Right lobe of liver (tissue), 6 donors: ENCODE measurements around the gene DHX30. TPM values are rescaled to one million over a fixed set of nuclear protein-coding genes. Genes with fewer than 3 reads are reported as not detected.

Source experiments
- ATAC-seq, 4 donors: fragments of 200-7000 bp; cut with Tn5 transposase; one replicate each; pipeline ENCODE4 v1.9.1; 2020; ENCODE audit warnings: mild to moderate bottlenecking in 4 of 4, moderate library complexity in 4 of 4
- DNase-seq, 3 donors: peaks; one replicate each; pipeline ENCODE4 v3.0.0-alpha.2; 2020
- H3K27ac ChIP-seq, 3 donors: fragments of 200-600 bp; one replicate each; pipeline ENCODE4 v1.8.0; 2022
- H3K27me3 ChIP-seq, 2 donors: fragments of 200-600 bp; one replicate each; pipeline ENCODE4 v1.8.0; 2022
- H3K36me3 ChIP-seq, 4 donors: fragments of 200-600 bp; sonication (generic) in 1 of 4; one replicate each; pipeline versions ENCODE4 v1.5.1 to v1.8.0; 2017 to 2022; ENCODE audit warnings: control low read depth in 1 of 4
- H3K4me1 ChIP-seq, 4 donors: fragments of 200-600 bp; sonication (generic) in 1 of 4; one replicate each; pipeline versions ENCODE4 v1.5.1 to v1.8.0; 2017 to 2022; ENCODE audit warnings: control low read depth in 1 of 4
- H3K4me3 ChIP-seq, 3 donors: fragments of 200-600 bp; one replicate each; pipeline ENCODE4 v1.8.0; 2022
- H3K9me3 ChIP-seq, 4 donors: fragments of 200-600 bp; sonication (generic) in 1 of 4; one replicate each; pipeline versions ENCODE4 v1.5.1 to v1.8.0; 2017 to 2022; ENCODE audit warnings: control low read depth in 1 of 4
- POLR2A ChIP-seq: fragments of 450-650 bp; IDR thresholded peaks from one replicate; pipeline ENCODE4 v1.6.1; 2017; ENCODE audit warnings: antibody characterized with exemption, mild to moderate bottlenecking
- WGBS: methylation state at CpG from one replicate; pipeline ENCODE4 v1.1.6; 2018; ENCODE audit warnings: low coverage, low lambda C conversion rate; ENCODE audit not compliant: insufficient coverage; ENCODE audit errors: missing lambda C conversion rate; 5-methylcytosine and 5-hydroxymethylcytosine counted together
- intact Hi-C, 2 donors: fragments of 100-400 bp; cut with DNase I; formaldehyde crosslinking; loops; one replicate each; pipeline versions ENCODE4 v1.11.2 to v1.14.1; 2022
- total RNA-seq, 6 experiments: library from RNA; depleted of rRNA in 2 of 6; stranded (reverse); fragments of >200 nt in 2 of 6; fragmentation: NEBNext Ultra II Directional in 3 of 6; extraction: Animal tissue kit (Norgen Biotek cat#: 25700) in 3 of 6; gene quantifications; one replicate each; pipeline versions ENCODE4 v1.1.0 to v1.2.4, GENCODE V29; 2016 to 2023
- TF ChIP-seq, protein P1 (sequence below), 4 donors: fragments of 200-600 bp in 3 of 4; fragments of 450-650 bp in 1 of 4; IDR thresholded peaks; one replicate each; pipeline versions ENCODE4 v1.5.1 to v1.8.0; 2016 to 2022; ENCODE audit warnings: antibody characterized with exemption in 4 of 4, mild to moderate bottlenecking in 2 of 4
- donor health status: DM: no; HTN: yes; CAD: no.
- donor health status: DM: no; HTN: no; CAD: no.
- donor health status: DM: no; HTN: no; CAD: no.
- donor health status: DM: no; HTN: yes; CAD: no.
- donor health status: DM: no; HTN: yes; CAD: no.

DHX30 gene
- total RNA-seq, 6 experiments from 2014 or later, result 20.1 to 40.9 (median 28.7) TPM

DNA sequence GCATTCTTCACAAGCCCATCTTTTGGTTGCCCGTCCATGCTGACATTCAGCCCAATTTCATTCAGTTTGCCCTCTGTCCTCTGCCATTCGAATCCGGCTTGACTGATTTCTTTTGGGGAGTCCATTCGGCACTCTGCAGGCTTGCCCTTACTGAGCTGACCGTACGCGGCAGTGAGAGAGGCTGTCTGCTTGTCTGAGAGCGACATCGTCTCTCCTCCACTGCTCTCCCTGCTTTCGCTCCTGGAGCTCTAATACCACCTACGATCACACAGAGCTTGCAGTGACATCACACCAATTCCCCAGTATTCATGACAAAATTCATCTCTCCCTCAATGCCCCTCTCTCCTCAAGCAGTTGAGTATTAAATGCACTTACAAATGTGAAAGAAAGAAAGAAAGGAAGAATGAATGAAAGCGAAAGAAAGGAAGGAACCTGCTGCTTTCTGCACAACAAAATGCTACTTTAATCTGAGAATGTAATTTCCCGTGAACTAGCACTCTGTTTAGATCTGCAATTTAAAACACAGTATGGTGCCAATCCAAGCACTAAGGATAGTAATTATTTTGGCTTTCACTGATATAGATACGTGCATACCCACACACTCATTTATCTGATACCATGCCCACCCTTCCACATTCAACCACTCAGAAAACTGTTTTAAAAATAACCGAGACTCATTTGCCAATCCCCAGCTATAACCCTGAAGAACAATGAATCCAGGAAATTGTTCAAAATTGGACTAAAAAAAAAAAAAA lies 89.5 kb downstream of the DHX30 start:
- Histone ChIP-seq H3K9me3 (no peaks in the 10 kb centered on the region), H3K36me3 (peaks cover 0 to 19% (median 0%) of the 10 kb centered on the region in 4 donors), H3K27ac (no peak overlapping the region), H3K4me1 (no peaks in the 10 kb centered on the region), H3K27me3 (no peaks in the 10 kb centered on the region), H3K4me3 (no peak overlapping the region)
- DNase-seq, result no peak
- no peak for ATAC-seq
- TF ChIP-seq, protein P1, sequence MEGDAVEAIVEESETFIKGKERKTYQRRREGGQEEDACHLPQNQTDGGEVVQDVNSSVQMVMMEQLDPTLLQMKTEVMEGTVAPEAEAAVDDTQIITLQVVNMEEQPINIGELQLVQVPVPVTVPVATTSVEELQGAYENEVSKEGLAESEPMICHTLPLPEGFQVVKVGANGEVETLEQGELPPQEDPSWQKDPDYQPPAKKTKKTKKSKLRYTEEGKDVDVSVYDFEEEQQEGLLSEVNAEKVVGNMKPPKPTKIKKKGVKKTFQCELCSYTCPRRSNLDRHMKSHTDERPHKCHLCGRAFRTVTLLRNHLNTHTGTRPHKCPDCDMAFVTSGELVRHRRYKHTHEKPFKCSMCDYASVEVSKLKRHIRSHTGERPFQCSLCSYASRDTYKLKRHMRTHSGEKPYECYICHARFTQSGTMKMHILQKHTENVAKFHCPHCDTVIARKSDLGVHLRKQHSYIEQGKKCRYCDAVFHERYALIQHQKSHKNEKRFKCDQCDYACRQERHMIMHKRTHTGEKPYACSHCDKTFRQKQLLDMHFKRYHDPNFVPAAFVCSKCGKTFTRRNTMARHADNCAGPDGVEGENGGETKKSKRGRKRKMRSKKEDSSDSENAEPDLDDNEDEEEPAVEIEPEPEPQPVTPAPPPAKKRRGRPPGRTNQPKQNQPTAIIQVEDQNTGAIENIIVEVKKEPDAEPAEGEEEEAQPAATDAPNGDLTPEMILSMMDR (IDR thresholded peaks at IDR 0.05), result no peak
- TF ChIP-seq POLR2A, result no peak
- intact Hi-C loops, result no loop called here
- WGBS, result 95% methylated on average over 13 of the region's 15 CpGs

DNA sequence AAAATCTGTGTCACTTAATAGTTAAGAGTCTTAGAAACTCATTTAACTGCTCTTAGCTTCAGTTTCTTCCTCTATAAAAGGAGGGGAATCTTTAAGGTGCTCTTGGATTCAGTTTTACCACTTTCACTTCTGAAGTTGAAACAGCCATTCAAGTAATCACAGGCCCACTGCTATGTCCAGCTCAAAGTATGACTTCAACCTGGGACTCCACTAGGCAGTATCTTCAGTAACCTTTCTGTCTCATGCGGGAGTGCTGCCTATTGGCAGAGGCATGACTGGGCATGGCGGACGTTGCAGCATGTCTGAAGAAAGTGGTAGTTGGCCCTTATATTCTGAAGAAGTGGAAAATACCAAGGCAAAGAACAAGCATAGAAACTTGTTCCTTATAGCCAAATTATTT lies 92.3 kb downstream of the DHX30 start:
- Histone ChIP-seq H3K27ac (no peak overlapping the region), H3K4me1 (no peaks in the 10 kb centered on the region), H3K9me3 (no peaks in the 10 kb centered on the region), H3K27me3 (no peaks in the 10 kb centered on the region), H3K4me3 (no peak overlapping the region), H3K36me3 (peaks cover 0 to 25% (median 0%) of the 10 kb centered on the region in 4 donors)
- intact Hi-C loops, result no loop called here
- ATAC-seq (no peak), DNase-seq (no peak)
- no peak for TF ChIP-seq POLR2A
- TF ChIP-seq, protein P1 (IDR thresholded peaks at IDR 0.05), result no peak
- WGBS, result 100% methylated on average over 3 of the region's 3 CpGs

DNA sequence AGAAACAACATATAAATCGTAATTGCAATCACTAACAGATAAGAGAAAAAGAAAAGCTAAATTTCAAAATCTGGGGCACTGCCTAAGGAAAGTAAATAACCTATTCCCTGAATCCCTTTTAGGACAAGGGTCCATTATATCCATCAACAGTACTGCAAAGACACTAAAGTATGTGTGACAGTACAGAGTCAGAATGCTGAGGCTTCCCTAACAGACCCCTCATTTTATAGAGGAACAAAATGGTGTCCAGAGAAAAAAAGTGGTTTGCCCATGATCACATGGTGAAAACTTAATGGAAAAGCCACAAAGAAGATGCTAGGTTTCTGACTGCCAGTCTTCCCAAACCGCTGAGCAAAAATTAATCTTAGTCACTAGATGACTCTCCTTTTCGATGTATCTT lies 93.8 kb downstream of the DHX30 start:
- 87% methylated on average over 3 of the region's 3 CpGs for WGBS
- intact Hi-C loops, result no loop called here
- TF ChIP-seq, protein P1 (IDR thresholded peaks at IDR 0.05), result no peak
- no peak for TF ChIP-seq POLR2A

DNA sequence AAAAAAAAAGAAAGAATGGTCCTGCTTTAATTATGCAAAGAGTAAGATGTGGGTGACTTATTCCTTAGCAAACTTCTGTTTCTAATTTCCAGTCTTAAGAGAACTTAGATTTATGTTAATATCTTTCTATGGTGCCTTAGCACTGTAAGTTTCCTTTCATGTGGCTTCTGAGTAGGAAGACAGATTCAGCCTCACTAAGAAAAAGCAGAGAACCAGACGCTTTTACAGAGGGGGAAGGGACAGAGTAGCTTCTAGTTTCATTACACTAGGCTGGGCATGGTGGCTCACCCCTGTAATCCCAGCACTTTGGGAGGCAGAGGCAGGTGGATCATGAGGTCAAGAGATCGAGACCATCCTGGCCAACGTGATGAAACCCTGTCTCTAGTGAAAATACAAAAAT lies 95.0 kb downstream of the DHX30 start:
- DNase-seq (no peak), ATAC-seq (no peak)
- intact Hi-C loops, result no loop called here
- H3K36me3 ChIP-seq, result peaks cover 0 to 20% (median 0%) of the 10 kb centered on the region in 4 donors
- no peak overlapping the region for H3K27ac ChIP-seq
- H3K9me3 ChIP-seq, result no peaks in the 10 kb centered on the region
- no peaks in the 10 kb centered on the region for H3K27me3 ChIP-seq
- 89% methylated on average over 1 of the region's 3 CpGs for WGBS
- TF ChIP-seq, protein P1 (IDR thresholded peaks at IDR 0.05), result no peak
- no peak for TF ChIP-seq POLR2A
- H3K4me1 ChIP-seq, result no peaks in the 10 kb centered on the region
- H3K4me3 ChIP-seq, result no peak overlapping the region

More for the DNA sequence above, 93.8 kb downstream of the DHX30 start:
- Histone ChIP-seq H3K36me3 (peaks cover 0 to 26% (median 0%) of the 10 kb centered on the region in 4 donors), H3K27me3 (no peaks in the 10 kb centered on the region), H3K4me3 (no peak overlapping the region), H3K9me3 (no peaks in the 10 kb centered on the region), H3K4me1 (no peaks in the 10 kb centered on the region), H3K27ac (no peak overlapping the region)
- ATAC-seq (no peak), DNase-seq (no peak)
